Measurements from ENCODE around the gene RPL39. TPM values are rescaled to one million over a fixed set of nuclear protein-coding genes. Genes with fewer than 3 reads are reported as not detected.

Gene RPL39
- polyA plus RNA-seq, 1 donor from 2014 or later = 3,126 TPM

- Histone ChIP-seq H2AFZ (ENCODE audit: low read depth, low read length) (no peak overlapping the region), H3K27ac (ENCODE audit: low read length) (no peak overlapping the region), H4K20me1 (ENCODE audit: insufficient read depth) (no peaks in the 10 kb centered on the region), H3K4me3 (ENCODE audit: low read length) (no peak overlapping the region), H3K4me2 (ENCODE audit: low read length) (no peak overlapping the region), H3K9me2 (ENCODE audit: insufficient read depth, low read length) (no peaks in the 10 kb centered on the region), H3K9me3 (ENCODE audit: low read length) (no peaks in the 10 kb centered on the region), H3K36me3 (ENCODE audit: insufficient read depth, low read length) (no peaks in the 10 kb centered on the region), H3K27me3 (ENCODE audit: insufficient read depth, low read depth, low read length) (no peaks in the 10 kb centered on the region), H3F3A (ENCODE audit: insufficient read depth, low read length, poor library complexity, severe bottlenecking) (no peaks in the 10 kb centered on the region), H3K9ac (ENCODE audit: low read length) (no peak overlapping the region), H3K79me2 (replicated peaks; ENCODE audit: insufficient read depth, low read length) (no peaks in the 10 kb centered on the region)
- TF ChIP-seq, protein P1, sequence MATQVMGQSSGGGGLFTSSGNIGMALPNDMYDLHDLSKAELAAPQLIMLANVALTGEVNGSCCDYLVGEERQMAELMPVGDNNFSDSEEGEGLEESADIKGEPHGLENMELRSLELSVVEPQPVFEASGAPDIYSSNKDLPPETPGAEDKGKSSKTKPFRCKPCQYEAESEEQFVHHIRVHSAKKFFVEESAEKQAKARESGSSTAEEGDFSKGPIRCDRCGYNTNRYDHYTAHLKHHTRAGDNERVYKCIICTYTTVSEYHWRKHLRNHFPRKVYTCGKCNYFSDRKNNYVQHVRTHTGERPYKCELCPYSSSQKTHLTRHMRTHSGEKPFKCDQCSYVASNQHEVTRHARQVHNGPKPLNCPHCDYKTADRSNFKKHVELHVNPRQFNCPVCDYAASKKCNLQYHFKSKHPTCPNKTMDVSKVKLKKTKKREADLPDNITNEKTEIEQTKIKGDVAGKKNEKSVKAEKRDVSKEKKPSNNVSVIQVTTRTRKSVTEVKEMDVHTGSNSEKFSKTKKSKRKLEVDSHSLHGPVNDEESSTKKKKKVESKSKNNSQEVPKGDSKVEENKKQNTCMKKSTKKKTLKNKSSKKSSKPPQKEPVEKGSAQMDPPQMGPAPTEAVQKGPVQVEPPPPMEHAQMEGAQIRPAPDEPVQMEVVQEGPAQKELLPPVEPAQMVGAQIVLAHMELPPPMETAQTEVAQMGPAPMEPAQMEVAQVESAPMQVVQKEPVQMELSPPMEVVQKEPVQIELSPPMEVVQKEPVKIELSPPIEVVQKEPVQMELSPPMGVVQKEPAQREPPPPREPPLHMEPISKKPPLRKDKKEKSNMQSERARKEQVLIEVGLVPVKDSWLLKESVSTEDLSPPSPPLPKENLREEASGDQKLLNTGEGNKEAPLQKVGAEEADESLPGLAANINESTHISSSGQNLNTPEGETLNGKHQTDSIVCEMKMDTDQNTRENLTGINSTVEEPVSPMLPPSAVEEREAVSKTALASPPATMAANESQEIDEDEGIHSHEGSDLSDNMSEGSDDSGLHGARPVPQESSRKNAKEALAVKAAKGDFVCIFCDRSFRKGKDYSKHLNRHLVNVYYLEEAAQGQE (IDR thresholded peaks at IDR 0.05; ENCODE audit: borderline replicate concordance) = no peak
- TF ChIP-seq SMC3 (conservative IDR thresholded peaks at IDR 0.05; ENCODE audit: poor library complexity) (no peak), EZH2 (IDR thresholded peaks at IDR 0.05; ENCODE audit: borderline replicate concordance, insufficient read depth, low read length, poor library complexity, severe bottlenecking) (no peak), TAF1 (IDR thresholded peaks at IDR 0.05; ENCODE audit: low read depth) (no peak), EP300 (conservative IDR thresholded peaks at IDR 0.05; ENCODE audit: poor library complexity, severe bottlenecking) (no peak), POLR2AphosphoS5 (IDR thresholded peaks at IDR 0.05) (no peak), RAD21 (conservative IDR thresholded peaks at IDR 0.05) (no peak), MXI1 (conservative IDR thresholded peaks at IDR 0.05; ENCODE audit: poor library complexity, severe bottlenecking) (no peak)
- TF ChIP-seq, protein P2, sequence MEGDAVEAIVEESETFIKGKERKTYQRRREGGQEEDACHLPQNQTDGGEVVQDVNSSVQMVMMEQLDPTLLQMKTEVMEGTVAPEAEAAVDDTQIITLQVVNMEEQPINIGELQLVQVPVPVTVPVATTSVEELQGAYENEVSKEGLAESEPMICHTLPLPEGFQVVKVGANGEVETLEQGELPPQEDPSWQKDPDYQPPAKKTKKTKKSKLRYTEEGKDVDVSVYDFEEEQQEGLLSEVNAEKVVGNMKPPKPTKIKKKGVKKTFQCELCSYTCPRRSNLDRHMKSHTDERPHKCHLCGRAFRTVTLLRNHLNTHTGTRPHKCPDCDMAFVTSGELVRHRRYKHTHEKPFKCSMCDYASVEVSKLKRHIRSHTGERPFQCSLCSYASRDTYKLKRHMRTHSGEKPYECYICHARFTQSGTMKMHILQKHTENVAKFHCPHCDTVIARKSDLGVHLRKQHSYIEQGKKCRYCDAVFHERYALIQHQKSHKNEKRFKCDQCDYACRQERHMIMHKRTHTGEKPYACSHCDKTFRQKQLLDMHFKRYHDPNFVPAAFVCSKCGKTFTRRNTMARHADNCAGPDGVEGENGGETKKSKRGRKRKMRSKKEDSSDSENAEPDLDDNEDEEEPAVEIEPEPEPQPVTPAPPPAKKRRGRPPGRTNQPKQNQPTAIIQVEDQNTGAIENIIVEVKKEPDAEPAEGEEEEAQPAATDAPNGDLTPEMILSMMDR (IDR thresholded peaks at IDR 0.05; ENCODE audit: poor library complexity, severe bottlenecking) = no peak
Measured at GRCh38 chrX:119801253-119802221, 10.1 kb upstream of the RPL39 start.

GRCh38 chrX:119790977-119791436, 423 bp downstream of the RPL39 start:
- Histone ChIP-seq H3K36me3 (ENCODE audit: insufficient read depth, low read length) (no peaks in the 10 kb centered on the region), H3K4me2 (ENCODE audit: low read length) (no peak overlapping the region), H2AFZ (ENCODE audit: low read depth, low read length) (peak overlapping the region; percentile 51), H3K27me3 (ENCODE audit: insufficient read depth, low read depth, low read length) (no peaks in the 10 kb centered on the region), H3K9me3 (ENCODE audit: low read length) (no peaks in the 10 kb centered on the region), H3K27ac (ENCODE audit: low read length) (peak overlapping the region; percentile 88), H3K9me2 (ENCODE audit: insufficient read depth, low read length) (no peaks in the 10 kb centered on the region), H3K4me3 (ENCODE audit: low read length) (peak overlapping the region; percentile 78), H3K9ac (ENCODE audit: low read length) (peak overlapping the region; percentile 87), H3F3A (ENCODE audit: insufficient read depth, low read length, poor library complexity, severe bottlenecking) (no peaks in the 10 kb centered on the region), H4K20me1 (ENCODE audit: insufficient read depth) (no peaks in the 10 kb centered on the region), H3K79me2 (replicated peaks; ENCODE audit: insufficient read depth, low read length) (peaks cover 18% of the 10 kb centered on the region)
- TF ChIP-seq EZH2 (IDR thresholded peaks at IDR 0.05; ENCODE audit: borderline replicate concordance, insufficient read depth, low read length, poor library complexity, severe bottlenecking) (no peak), RAD21 (conservative IDR thresholded peaks at IDR 0.05) (peak; percentile 30), SMC3 (conservative IDR thresholded peaks at IDR 0.05; ENCODE audit: poor library complexity) (no peak)
- TF ChIP-seq, protein P2 (IDR thresholded peaks at IDR 0.05; ENCODE audit: poor library complexity, severe bottlenecking) = peak; percentile 35

Data from neural cell (in vitro differentiated cells).